Endometrium (tissue), 2 donors: ENCODE results near the gene ZNF282.

Experiments
- FAIRE-seq: peaks from 2 replicates; lab custom pipeline; 2012; peaks lifted over from hg19 to GRCh38; lab: Jason Lieb, UNC
- donor health status: control.
- donor health status: control.

Gene ZNF282

DNA sequence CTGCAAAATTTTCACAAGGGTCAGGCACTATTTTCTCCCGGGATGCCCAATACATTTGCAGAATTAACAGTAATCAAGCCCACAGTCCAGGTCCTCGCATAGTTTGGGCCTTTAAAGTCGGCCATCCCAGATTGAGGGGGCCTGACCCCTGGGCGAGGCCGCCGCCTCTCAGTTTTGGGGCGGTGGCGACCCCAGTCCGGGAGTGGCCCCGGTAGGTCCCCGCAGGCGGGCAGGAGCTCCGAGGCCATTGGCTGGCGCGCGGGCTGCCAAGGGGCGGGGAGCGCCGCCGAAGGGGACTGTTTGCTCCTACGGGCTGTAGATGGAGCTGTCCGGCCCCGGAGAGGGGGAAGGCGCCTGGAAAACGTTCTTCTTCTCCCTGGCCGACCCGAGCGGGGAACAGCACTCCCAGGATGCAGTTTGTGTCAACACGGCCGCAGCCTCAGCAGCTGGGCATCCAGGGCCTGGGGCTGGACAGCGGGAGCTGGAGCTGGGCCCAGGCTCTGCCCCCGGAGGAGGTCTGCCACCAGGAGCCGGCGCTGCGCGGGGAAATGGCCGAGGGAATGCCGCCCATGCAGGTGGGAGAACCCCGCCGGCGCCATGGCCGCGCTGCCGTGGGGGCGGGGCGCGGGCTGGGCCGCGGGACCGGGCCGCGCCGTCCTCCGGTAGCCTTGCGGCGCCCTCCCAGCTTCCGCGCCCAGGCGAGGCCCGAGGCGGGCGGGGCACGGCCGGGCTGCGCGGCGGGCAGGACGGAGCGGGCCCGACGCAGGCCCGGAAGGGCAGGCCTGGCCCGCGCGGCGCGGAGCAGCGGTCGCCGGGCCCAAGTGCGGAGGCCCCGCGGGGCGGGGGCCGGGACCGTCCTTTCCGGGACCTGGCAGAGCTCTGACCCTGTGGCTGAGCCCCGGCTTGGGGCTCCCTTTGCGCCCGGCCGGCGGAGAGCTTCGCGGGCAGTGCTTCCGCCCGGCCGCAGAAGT lies at the start of gene ZNF282:
ZNF282 (plus strand) TSS at position 367 of the 971 bp plus-strand sequence; CDS start at position 411, 44 bp downstream.
- FAIRE-seq, result no peak

DNA sequence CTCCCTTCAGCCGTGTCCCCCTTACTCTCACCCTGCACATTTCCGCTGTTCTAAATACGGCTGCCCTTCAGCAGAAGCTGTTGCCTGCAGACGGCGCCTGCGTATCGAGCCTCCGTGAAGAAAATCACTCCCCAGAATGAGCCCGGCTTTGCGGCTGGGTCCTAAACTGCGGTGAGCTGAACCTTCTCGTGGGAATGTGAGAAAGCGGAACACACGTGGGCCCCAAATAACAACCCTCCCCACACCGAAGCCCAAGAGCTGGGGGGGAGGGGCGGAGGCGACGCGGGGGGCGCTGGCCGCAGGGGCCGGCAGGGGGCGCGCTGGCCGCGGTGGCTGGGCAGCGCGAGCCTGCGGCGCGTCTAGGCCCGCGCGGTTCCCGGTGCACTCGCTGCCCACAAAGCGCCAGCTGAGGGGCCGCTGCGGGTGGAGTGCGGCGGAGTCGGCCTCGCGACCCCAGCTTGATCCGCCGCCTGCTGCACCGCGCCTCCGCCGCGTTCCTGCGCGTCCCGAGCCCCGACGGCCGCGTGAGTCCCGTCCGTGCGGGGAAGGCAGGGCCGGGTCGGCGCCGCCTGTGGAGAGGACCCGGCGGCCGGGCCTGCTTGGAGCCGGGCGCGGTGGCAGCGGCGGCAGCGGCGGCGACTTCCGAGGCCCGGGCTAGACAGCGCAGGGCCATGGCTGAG lies 48.1 kb upstream of the ZNF282 start, which contains the start of gene ZNF398:
ZNF398 (plus strand) TSS at position 382 of the 680 bp plus-strand sequence; CDS start at position 672, 290 bp downstream.
- FAIRE-seq, result no peak

DNA sequence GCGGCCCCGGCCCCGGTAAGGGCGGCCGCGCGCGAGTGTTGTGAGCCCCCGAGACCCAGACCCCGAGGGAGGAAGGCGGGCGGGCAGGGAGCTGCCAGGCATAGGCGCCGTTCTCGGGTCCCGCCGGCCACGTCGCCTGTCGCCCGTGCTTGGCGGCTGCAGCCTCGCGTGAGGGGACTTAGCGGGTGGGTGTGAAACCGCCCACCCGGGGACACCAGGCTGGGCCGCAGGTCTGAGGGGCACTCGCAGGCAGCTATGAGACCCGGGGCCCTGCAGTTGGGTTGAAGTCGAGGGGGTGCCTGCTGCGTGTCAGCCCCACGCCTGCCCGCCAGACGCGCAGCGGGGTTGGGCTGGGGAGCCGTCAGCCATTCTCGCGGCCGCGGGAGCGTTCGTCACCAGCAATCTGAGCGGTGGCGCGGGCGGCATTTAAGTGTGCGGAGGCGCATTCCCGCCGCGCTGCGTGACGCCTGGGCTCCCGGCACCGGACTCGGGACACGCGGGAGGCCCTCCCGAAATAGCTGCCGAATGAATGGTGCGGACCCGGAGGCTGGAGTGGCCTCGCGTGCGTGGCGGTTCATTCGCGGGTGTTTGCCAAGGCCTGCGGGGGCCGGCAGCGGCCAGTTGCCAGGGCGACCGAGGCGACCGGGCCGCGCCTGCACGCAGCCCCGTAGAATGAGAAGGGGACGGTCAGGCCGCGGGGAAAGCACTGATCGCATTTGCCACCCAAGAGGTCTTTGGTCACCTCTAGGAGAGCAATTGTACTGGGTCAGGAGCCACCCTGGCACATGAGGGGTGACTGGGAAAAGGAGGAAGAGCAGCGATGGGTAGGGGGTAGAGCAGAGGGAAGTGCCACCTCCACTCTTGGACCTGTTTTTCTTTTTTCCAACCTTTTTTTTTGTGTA lies 47.3 kb upstream of the ZNF282 start:
- FAIRE-seq, result no peak

DNA sequence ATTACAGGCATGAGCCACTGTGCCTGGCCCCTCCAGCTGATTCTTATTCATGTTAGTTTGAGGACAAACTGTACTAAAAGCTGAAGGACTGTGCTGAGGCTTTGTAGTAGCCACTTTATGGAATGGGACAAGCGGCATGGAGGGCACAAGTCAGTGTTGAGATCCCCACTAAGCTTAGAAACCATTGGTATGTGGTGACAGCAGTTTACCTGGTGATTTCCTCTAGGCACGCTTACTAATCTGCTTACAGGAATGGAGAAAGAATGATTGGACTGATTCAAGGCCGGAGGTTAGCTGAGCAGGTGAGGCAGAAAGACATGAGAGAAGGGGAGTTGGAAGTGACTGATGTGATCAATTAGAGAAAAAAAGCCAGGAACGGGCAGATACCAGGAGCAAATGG lies 44.4 kb upstream of the ZNF282 start:
- FAIRE-seq, result no peak

DNA sequence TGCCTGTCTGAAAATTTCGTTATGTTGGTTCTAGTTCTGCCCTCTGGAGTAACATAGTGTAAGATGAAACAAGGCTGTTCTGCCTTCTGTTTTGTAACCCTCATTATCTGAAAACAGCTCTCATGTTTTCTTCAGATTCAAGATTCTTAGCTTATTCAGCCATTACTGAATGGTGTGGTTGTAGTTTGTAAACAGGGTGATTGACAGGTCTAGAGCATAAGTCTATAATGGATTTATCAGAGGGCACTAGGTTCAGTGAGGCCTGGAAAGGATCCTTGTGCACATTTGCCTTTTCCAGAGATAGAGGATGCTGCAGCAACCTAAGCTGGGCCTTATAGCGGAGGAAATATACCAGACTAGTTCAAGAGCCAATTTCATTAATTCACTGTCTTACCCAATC lies 42.0 kb upstream of the ZNF282 start:
- FAIRE-seq, result no peak

DNA sequence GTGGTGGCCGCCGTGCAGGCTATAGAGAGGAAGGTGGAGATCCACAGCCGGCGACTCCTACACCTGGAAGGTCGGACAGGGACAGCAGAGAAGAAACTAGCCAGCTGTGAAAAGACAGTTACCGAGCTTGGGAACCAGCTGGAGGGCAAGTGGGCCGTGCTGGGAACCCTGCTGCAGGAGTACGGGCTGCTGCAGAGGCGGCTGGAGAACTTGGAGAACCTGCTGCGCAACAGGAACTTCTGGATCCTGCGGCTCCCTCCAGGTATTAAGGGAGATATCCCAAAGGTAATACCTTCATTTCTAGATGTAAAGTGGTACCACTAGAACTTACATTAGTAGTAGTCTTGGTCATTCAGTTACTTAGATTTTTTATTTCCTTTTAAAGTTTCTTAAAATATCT lies 41.3 kb upstream of the ZNF282 start:
- no peak for FAIRE-seq

DNA sequence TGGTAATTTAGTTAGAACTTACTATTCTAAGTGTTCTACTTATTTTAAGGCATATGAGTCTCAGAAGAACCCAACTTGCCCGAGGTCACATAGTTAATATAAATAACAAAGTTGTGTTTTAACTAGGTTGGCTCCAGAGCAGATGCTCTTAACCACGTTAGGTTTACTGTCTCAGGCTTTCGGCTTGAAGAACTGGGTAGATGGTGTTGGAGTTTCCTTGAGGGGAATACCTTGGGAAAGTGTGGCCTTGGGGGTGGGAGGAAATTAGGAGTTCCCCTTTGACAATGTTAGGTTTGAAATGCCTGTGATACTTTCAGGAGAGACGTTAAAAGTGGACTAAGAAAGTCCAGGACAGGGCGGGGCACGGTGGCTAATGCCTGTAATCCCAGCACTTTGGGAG lies 38.4 kb upstream of the ZNF282 start:
- FAIRE-seq, result no peak

DNA sequence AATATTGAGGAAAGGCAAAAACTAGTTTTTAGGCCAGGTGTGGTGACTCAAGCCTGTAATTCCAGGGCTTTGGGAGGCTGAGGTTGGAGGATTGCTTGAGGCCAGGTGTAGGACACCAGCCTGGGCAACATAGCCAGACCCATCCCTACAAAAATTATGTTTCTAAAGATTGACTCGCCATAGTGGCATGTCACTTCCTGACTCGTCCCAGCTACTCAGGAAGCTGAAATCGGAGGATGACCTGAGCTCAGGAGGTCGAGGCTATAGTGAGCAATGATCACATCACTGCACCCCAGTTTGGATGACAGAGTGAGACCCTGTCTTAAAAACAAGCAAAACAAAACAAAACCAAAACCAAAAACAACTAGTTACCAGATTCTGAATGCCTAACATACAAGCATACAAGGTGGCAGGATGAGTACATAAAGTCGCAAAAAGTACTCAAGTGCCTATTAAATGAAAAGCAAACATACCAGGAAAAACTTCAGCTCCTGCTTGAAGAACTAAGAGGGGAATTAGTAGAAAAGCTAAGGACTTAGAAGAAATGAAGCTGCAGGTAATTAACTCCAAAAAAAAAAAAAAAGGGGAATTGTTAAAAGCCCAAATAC lies 34.0 kb upstream of the ZNF282 start:
- FAIRE-seq, result no peak

DNA sequence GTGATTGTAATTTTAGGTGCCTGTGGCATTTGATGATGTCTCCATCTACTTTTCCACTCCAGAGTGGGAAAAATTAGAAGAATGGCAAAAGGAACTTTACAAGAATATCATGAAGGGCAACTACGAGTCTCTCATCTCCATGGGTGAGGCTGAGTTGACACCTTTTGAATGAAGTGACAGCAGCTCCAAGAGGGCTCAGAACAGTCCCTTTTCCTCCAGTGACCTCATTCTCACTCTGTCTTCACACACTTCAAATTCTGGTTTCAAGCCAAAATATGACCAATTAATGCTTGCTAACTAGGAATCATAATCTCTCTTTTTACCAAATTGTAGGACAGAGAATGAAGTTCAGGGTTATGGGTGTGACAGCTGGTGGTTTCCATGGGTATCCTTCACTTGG lies 29.2 kb upstream of the ZNF282 start:
- FAIRE-seq, result no peak

DNA sequence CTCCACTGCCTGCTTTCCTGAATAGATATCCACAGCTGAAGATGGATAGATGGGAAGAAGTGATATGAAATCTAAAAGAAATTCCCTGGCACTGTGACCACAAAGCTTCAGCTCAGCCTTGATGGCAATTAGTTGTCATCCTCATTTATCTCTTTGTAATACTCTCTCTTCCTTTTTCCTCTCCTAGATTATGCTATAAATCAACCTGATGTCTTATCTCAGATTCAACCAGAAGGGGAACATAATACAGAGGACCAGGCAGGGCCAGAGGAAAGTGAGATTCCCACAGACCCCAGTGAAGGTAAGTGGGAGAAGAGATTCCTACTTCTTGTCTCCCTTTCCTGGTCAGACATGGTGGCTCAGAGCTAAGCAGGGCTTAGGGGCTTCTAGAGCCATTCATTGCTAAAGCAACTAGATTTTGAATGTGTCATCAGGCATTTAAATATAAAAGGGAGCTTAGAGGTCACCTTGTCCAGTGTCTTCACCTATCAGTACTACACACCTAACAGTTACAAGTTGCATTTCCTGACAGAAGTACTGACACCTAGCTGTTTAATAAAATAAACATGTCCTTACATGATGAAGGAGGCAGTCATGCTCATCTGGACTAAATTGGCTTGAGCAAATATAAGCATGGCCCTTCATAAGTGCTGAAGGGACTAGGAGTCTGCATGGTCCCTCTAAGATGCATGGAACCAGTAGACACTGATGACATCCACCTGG lies 28.6 kb upstream of the ZNF282 start:
- no peak for FAIRE-seq

DNA sequence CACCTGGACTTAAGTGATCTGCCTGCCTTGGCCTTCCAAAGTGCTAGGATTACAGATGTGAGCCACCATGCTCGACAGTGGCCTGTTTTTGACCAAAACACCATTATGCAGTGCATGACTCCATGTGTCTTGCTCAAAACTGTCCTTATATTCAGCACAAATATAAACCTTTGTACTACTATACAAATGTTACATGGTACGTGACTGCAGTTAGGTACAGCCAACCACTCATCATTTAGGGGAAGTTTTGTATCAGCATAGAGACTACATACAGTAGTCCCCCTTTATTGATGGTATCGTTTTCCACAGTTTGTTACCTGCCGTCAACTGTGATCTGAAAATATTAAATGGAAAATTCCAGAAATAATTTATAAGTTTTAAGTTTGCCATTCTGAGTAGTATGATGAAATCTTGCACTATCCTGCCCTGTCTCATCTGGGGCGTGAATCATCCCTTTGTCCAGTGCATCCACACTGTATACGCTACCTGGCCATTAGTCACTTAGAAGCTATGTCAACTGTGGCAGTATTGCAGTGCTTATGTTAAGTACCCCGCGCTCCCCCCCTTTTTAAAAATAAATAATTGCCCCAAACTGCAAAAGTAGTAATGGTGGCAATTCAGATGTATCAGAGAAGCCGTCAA lies 23.3 kb upstream of the ZNF282 start:
- no peak for FAIRE-seq

DNA sequence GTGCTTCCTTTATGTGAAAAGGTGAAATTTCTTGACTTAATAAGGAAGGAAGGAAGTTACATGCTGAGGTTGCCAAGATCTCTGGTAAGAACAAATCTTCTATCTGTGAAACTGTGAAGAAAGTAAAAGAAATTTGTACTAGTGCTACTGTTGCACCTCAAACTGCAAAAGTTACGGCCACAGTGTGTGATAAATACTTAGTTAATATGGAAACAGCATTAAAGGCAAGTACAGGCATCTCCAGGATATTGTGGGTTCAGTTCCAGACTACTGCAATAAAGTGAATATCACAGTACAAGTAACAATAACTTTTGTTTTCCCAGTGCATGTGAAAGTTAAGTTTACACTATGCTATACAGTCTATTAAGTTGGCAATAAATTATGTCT lies 22.8 kb upstream of the ZNF282 start:
- no peak for FAIRE-seq

DNA sequence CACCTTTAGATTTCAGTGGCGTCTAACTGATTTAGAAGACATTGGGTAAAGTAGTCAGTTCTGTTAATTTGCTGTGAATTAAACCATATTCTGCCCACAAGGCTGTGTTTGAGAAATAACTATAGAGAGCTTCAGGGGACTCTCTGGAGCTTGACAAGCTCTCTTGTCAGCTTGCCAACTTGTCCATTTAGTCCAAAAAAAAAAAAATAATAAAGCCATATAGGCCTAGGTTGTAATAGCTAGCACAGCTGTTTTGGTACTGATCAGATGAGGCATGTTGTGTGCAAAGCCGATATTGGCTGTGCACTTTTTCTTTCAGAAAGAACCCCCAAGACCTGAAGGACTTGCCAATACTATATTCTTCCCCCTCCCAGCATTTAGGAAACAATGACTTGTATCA lies 20.2 kb upstream of the ZNF282 start:
- FAIRE-seq, result no peak

DNA sequence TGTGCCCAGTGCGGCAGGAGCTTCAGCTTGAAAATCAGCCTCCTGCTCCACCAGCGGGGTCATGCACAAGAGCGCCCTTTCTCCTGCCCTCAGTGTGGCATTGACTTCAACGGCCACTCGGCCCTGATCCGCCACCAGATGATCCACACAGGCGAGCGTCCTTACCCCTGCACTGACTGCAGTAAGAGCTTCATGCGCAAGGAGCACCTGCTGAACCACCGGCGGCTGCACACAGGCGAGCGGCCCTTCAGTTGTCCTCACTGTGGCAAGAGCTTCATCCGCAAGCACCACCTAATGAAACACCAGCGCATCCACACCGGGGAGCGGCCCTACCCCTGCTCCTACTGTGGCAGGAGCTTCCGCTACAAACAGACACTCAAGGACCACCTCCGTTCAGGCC lies 16.1 kb upstream of the ZNF282 start:
- FAIRE-seq, result no peak

DNA sequence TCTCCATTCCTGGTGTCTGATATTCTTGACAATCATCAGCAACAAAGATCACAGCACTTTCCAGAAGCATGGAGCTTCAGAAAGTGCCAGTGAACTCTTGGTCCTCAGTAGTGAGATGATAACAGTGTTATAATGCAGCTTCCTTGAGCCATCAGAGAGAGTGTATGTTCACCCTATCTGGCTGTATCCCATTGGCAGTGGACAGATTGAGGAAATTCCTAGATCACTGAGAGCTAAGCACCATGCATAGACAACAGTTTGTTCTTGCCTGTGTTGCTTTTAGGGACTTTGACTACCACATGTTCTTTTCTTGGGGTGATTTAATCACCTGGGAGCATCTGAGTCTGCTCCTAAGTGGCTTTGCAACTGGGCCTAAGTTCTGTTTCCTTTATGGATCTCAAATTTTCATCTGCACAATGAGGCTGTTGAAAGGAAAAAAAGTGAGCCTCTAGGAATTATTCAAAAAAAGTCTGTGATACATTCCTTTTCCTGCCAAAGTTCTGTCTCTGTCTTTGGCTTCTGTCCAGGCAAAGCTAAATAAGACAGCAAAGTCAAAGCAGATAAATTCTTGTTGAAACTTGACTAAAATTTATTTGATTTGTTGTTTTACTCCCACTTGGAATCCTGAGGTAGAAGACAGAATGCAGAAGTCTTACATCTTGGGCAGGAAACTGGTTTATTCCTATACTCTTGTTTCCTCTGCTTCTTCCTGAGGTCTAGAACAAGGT lies 14.5 kb upstream of the ZNF282 start:
- FAIRE-seq, result no peak

DNA sequence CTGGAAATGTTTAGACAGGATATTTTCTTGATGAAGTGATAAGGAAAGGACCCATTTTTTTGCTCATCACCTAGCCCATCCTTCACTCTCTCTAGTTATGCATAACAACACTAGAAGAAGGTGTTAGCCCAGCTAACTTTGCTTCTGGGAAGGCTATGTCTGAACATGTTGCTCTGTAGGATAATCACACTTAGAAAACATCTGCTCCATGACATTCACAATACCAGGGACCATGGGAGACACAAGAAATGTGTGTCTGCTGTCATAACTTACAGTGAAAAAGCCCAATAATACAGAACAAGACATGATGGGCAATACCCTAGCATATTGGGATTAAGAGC lies 13.9 kb upstream of the ZNF282 start:
- FAIRE-seq, result no peak

DNA sequence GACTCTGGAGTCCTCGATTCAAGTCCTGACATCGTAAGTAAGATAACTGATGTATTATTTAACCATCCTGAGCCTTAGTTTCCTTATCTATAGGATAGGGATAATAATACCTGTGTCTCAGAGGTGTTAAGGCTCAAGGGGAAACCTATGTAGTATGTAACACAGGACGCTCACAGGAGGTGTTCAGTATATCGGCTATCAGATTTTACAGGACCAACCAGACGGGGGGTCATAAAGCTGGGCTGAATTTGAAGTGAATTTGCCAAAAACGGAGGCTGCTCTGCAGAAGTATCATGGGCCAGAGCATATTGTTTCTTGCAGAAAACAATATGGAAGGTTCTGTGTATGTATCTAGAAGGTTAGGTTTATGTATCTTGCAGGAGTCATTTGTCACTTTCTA lies 11.1 kb upstream of the ZNF282 start:
- FAIRE-seq, result no peak

DNA sequence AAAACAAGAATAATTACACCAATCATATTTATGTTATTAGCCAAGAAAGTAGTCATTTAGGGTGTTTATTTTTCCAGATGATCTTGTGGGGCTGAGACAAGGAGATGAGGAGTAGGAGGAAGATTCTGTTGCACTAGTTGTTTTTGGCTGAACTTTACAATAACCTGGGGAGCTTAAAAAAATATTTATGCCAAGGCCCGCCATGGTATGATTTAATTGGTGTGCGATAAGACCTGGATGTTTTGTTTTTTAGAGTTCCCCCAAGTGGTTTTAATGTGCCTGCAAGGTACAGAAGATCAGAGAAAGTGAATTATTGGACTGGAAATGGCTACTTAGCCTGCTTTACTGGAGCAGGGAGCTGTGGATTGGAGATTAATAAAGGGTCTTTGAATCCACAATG lies 7.1 kb upstream of the ZNF282 start:
- no peak for FAIRE-seq

DNA sequence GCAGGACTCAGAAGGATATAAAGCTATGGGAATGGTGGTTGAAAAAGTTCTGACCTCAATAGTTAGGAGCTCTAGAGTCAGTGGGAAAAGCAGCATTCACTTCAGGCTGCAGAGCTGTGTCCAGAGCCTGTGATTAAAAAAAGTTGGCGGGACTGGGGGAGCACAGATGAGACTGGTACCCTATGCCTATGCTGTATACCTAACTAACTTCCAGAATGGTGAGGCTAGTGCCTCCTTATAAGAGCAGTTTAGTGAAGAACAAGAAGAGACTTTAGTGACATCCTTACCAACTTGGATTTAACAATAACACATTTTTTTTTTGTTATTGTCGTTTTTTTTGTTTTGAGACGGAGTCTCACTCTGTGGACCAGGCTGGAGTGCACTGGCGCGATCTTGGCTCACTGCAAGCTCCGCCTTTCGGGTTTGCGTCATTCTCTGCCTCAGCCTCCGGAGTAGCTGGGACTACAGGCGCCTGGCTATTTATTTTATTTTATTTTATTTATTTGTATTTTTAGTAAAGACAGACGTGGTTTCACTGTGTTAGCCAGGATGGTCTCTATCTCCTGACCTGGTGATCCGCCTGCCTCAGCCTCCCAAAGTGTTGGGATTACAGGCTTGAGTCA lies 6.6 kb upstream of the ZNF282 start:
- no peak for FAIRE-seq

DNA sequence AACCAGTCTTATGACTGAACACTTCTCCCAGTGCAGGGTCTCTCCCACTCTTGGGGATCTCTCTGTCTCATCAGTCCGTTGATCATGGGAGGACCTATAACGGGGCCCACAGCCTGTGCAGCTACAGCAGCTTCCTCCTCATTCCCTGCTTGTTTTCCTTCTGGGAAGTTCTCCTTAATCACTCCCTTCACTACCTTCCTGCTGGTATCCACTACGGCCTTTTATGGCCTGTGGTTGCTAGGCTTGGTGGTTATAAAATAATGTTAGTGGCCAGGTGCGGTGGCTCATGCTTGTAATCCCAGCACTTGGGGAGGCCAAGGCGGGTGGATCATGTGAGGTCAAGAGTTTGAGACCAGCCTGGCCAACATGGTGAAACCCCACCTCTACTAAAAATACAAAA lies 3.5 kb upstream of the ZNF282 start:
- FAIRE-seq, result no peak
